Dedifferentiated amniotic fluid mesenchymal stem cell (primary cell): ENCODE measurements around the gene GNAI3.

ENCODE experiments used
- DNase-seq: peaks from one replicate; pipeline ENCODE4 v3.0.0-alpha.2; 2016; ENCODE audit errors: extremely low spot score

GNAI3 gene

DNA sequence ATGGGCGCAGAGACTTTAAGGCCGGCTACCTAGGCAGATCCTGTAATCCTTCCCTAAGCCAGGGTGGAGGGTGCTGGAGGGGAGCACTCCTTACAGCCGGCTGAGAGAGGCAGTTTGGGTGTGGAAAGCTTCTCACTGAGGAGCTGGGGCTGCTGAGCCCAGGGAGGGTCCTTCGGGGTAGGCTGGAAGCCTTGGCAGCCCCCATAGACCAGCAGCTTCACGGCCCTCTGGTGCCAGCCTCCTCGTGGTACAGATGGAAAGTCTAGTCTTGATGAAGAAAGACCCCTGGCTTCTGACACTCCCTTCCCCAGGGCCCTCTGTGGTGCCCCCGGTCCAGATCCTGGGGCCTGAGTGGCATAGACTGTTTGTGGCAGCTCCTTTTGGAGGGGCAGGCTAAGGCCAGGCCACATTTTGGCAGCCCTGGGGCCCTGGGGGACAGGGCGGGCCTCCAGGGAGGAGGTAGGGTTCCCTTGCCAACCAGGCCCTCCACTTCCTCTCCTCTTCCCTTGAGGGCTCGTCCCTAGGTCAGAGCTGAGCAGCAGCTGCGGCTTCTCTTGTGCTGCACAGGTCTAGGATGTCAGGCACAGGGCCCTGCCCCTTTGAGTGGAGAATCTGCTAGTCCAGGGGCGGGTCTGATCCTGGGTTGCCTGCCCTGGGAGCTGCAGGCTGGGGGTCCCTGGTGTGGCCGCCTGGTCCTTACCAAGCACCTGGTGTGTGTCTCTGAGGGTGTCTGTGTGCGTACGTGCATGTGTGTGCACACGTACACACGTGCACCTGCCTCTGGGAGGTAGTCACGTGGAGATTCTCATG lies 76.0 kb downstream of the GNAI3 start:
- peak; percentile 13 for DNase-seq

GRCh38 chr1:109625176-109625575 lies 76.8 kb downstream of the GNAI3 start:
- no peak for DNase-seq

- peak; percentile 6 for DNase-seq
These were observed 77.5 kb downstream of the GNAI3 start for GRCh38 chr1:109625601-109626560.

DNA sequence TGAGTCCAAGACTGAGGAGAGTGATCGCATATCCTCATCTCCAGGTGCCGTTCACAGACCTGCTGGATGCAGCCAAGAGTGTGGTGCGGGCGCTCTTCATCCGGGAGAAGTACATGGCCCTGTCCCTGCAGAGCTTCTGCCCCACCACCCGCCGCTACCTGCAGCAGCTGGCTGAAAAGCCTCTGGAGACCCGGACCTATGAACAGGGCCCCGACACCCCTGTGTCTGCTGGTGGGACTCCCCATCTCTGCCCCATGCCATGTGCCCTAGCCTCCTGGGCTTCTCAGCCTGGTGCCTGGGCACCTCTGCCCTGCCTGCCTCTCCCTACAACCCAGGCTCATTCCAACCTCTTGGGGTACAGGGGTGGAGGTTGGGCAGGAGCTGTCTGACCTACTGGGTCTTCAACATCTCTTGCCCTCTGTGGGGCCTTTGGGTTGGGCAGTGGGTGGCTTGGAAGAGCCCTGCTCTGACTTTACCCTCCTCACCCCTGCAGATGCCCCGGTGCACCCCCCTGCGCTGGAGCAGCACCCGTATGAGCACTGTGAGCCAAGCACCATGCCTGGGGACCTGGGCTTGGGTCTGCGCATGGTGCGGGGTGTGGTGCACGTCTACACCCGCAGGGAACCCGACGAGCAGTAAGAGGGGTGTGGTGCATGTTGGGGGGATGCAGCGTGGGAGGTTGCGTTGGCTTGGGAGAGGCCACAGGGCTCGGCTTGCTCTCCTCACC lies 78.4 kb downstream of the GNAI3 start:
- DNase-seq = peak; percentile 3

DNA sequence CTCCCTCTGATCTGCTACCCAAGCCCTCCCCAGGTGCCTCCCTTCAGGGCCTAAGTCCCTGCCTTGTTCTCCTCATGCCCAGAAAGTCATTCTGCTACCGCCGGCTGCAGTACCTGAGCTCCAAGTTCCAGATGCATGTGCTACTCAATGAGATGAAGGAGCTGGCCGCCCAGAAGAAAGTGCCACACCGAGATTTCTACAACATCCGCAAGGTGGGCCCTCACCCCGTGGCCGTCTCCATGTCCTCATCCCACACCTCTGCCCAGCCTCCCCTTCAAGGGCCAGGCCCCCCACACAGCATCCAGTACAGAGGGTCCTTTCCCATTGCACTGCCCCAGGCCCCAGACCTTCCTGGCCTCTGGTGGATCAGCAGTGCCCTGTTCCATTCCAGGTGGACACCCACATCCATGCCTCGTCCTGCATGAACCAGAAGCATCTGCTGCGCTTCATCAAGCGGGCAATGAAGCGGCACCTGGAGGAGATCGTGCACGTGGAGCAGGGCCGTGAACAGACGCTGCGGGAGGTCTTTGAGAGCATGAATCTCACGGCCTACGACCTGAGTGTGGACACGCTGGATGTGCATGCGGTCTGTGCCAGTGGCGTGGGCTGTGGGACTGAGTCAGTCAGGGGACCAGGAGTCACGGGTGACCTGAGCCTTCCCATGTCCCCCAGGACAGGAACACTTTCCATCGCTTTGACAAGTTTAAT lies 79.4 kb downstream of the GNAI3 start:
- DNase-seq = no peak

DNA sequence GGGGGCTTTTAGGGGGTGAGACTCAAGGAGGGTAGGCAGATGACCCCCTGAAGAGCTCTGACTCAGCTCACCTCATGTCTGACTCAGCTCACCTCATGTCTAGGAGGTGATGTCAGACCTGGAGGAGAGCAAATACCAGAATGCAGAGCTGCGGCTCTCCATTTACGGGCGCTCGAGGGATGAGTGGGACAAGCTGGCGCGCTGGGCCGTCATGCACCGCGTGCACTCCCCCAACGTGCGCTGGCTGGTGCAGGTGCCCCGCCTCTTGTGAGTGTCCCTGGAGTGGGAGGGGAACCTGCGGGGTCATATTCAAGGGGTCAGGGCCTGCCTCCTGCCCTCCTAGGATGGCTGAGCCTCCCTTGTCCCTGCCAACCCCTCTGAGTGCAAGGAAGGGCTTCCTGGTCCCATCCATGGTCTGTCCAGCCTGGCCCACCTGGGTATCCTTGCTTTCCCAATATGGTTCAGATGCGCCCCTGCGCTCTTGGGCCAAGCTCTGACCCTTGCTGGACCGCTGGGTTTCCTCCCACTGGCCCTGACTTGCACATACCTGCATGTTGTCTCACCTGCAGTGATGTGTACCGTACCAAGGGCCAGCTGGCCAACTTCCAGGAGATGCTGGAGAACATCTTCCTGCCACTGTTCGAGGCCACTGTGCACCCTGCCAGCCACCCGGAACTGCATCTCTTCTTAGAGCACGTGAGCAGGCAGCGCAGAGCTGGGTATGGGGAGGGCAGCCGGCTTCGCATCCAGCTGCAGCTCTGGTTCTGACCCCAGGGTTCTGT lies 80.3 kb downstream of the GNAI3 start:
- peak; percentile 8 for DNase-seq

DNA sequence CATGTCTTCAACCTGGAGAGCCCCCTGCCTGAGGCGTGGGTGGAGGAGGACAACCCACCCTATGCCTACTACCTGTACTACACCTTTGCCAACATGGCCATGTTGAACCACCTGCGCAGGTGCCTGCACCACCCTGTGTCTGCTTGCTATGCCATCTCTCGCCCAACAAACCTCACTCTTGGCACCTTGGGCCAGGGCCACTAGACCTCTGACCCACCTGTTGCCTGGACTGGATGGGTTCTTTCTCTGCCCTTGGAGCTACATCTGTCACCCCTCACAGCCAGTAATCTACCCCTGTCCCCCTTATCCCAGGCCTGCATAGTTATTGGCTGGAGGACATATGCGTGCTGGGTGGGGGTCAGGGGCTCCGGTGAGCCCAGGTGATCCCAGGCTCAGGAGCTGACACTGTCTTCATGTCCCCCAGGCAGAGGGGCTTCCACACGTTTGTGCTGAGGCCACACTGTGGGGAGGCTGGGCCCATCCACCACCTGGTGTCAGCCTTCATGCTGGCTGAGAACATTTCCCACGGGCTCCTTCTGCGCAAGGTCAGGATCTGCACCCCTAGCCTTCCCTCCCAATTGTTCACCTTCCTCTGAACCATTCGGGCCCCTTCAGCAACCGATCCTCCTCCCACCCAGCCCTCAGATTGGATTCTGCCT lies 81.1 kb downstream of the GNAI3 start:
- peak; percentile 9 for DNase-seq

DNA sequence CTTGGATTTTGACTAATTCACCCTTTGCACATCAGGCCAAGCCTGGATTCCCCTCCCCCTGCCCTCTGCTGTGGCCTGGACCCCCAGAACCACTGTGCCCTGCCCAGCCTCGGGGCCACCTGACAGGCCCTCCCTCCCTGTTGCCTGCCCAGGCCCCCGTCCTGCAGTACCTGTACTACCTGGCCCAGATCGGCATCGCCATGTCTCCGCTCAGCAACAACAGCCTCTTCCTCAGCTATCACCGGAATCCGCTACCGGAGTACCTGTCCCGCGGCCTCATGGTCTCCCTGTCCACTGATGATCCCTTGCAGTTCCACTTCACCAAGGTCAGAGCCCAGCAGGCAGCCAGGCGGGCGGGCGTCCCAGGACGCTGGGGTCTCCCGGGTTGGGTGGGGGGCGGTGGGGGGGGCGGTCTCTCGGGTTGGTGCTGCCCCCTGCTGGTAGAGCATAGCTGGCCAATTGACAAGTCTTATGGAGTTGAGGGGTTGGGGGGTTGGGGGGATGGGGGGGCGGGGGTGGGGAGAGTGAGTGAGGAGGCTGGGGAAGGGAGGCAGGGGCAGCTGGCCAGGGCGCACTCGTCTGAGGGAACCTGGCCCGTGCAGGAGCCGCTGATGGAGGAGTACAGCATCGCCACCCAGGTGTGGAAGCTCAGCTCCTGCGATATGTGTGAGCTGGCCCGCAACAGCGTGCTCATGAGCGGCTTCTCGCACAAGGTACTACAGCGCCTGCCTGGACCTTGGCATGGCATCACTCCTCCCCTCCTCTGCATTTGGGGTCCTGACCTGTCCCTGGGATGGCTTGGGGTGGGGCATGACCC lies 81.9 kb downstream of the GNAI3 start:
- peak; percentile 13 for DNase-seq

DNA sequence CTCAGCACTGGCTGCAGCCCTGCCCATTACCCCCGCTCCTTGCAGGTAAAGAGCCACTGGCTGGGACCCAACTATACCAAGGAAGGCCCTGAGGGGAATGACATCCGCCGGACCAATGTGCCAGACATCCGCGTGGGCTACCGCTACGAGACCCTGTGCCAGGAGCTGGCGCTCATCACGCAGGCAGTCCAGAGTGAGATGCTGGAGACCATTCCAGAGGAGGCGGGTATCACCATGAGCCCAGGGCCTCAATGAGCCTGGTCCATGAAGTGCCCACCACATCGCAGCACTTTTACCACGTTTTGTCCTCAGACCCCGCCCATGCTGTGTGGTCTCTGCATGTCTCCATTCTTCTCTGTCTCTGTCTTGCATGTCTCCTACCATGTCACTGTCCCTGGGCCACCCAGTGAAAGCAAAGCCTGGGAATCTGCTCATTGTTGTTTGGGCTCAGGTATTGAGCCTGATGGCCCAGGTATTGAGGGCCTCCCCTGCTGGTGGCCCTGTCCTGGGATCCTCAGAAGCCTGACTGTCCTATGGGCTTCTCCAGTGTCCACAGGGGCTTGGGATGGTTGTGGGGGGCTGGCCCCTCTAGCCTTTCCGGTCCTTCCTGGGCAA lies 82.6 kb downstream of the GNAI3 start:
- peak; percentile 4 for DNase-seq

GRCh38 chr1:109631513-109632505 lies 83.4 kb downstream of the GNAI3 start:
- DNase-seq = peak; percentile 13

- DNase-seq = peak; percentile 8
These were observed 84.4 kb downstream of the GNAI3 start for GRCh38 chr1:109632671-109633346.

DNA sequence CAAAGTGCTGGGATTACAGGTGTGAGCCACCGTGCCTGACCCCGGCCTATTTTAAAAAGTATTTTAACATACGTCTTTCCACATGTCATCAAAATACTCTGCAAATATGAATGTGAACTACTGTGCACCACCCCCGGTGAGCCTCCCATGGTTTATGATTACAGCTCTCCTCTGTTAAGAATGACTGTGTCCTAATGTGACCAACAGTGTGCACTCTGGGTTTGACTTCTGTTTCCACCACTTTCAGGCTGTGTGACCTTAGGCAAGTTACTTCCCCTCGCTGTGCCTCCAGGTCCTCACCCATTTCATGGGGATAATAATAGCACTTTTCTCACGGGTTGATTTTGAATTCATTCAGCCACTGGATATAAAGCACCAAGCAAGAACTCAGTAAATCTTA lies 85.9 kb downstream of the GNAI3 start:
- DNase-seq = no peak

- DNase-seq = no peak
These were observed 86.6 kb downstream of the GNAI3 start for GRCh38 chr1:109634771-109635750.

GRCh38 chr1:109635862-109636200 lies 87.4 kb downstream of the GNAI3 start:
- peak; percentile 3 for DNase-seq

- DNase-seq = peak; percentile 15
These were observed 88.0 kb downstream of the GNAI3 start for GRCh38 chr1:109636201-109636952.
